Uterus (tissue), 4 donors: ENCODE results near the gene E2F1. TPM values are rescaled to one million over a fixed set of nuclear protein-coding genes. Genes with fewer than 3 reads are reported as not detected.

Source experiments
- DNase-seq, 2 donors: peaks; one replicate each; pipeline ENCODE4 v3.0.0-alpha.2; 2019 to 2020
- H3K27ac ChIP-seq, 2 donors: fragments of 200-600 bp; sonication (generic); 1 replicate in 1 of 2; 2 replicates in 1 of 2; pipeline ENCODE4 v1.5.1; 2016 to 2018
- H3K27me3 ChIP-seq, 2 donors: fragments of 200-600 bp; sonication (generic); one replicate each; pipeline ENCODE4 v1.5.1; 2018 to 2019; ENCODE audit warnings: control low read depth in 1 of 2
- H3K36me3 ChIP-seq, 2 donors: fragments of 200-600 bp; sonication (generic); one replicate each; pipeline ENCODE4 v1.5.1; 2019; ENCODE audit warnings: control low read depth in 1 of 2
- H3K4me1 ChIP-seq, 2 donors: fragments of 200-600 bp; sonication (generic); one replicate each; pipeline ENCODE4 v1.5.1; 2018 to 2019; ENCODE audit warnings: control low read depth in 1 of 2
- H3K4me3 ChIP-seq, 2 donors: fragments of 200-600 bp; sonication (generic); 1 replicate in 1 of 2; 2 replicates in 1 of 2; pipeline ENCODE4 v1.5.1; 2018 to 2019; ENCODE audit warnings: mild to moderate bottlenecking in 1 of 2
- H3K9me3 ChIP-seq, 2 donors: fragments of 200-600 bp; sonication (generic); one replicate each; pipeline ENCODE4 v1.5.1; 2019; ENCODE audit warnings: control low read depth in 1 of 2
- CTCF ChIP-seq, 4 experiments: fragments of 200-600 bp in 2 of 4; fragments of 450-650 bp in 2 of 4; sonication (generic) in 2 of 4; IDR thresholded peaks; one replicate each; pipeline ENCODE4 v1.5.1; 2016 to 2019; ENCODE audit warnings: antibody characterized with exemption in 4 of 4, mild to moderate bottlenecking in 2 of 4, moderate library complexity in 1 of 4
- POLR2A ChIP-seq, 2 donors: fragments of 450-650 bp; IDR thresholded peaks; one replicate each; pipeline ENCODE4 v1.6.1; 2016; ENCODE audit warnings: antibody characterized with exemption in 2 of 2, mild to moderate bottlenecking in 1 of 2, moderate library complexity in 1 of 2
- intact Hi-C: fragments of 100-400 bp; cut with DNase I; formaldehyde crosslinking; loops from one replicate; pipeline ENCODE4 v1.15.1; 2023; ENCODE audit warnings: low total_unique reads
- total RNA-seq, 4 donors: library from RNA; depleted of rRNA in 3 of 4; stranded (reverse); fragments of >200 nt in 3 of 4; gene quantifications; one replicate each; pipeline versions ENCODE4 v1.1.0 to v1.2.4, GENCODE V29; 2014 to 2023
- donor health status: DM: yes; HTN: yes; CAD: no.

E2F1 gene
- total RNA-seq, 4 donors from 2014 or later = 0.51 to 7.3 (median 1.5) TPM; not detected in 1

GRCh38 chr20:33630507-33630906 lies 55.7 kb downstream of the E2F1 start:
- no peak overlapping the region for H3K4me3 ChIP-seq
- DNase-seq = no peak
- H3K36me3 ChIP-seq = no peaks in the 10 kb centered on the region
- intact Hi-C loops = no loop called here
- no peaks in the 10 kb centered on the region for H3K4me1 ChIP-seq
- TF ChIP-seq POLR2A (IDR thresholded peaks at IDR 0.05) (no peak), CTCF (IDR thresholded peaks at IDR 0.05) (no peak)
- no peaks in the 10 kb centered on the region for H3K9me3 ChIP-seq
- H3K27me3 ChIP-seq = no peaks in the 10 kb centered on the region
- H3K27ac ChIP-seq = no peak overlapping the region

- H3K27me3 ChIP-seq = no peaks in the 10 kb centered on the region
- H3K36me3 ChIP-seq = no peaks in the 10 kb centered on the region
- intact Hi-C loops = no loop called here
- TF ChIP-seq POLR2A (IDR thresholded peaks at IDR 0.05) (no peak), CTCF (IDR thresholded peaks at IDR 0.05) (no peak)
- H3K9me3 ChIP-seq = no peaks in the 10 kb centered on the region
- no peak overlapping the region for H3K27ac ChIP-seq
- H3K4me3 ChIP-seq = no peak overlapping the region
- DNase-seq = no peak
- no peaks in the 10 kb centered on the region for H3K4me1 ChIP-seq
Measured at GRCh38 chr20:33629979-33630378, 56.2 kb downstream of the E2F1 start.

GRCh38 chr20:33629533-33629932 lies 56.7 kb downstream of the E2F1 start:
- no peaks in the 10 kb centered on the region for H3K27me3 ChIP-seq
- no peaks in the 10 kb centered on the region for H3K9me3 ChIP-seq
- no peak for DNase-seq
- H3K4me3 ChIP-seq = no peak overlapping the region
- H3K27ac ChIP-seq = no peak overlapping the region
- intact Hi-C loops = no loop called here
- no peak for TF ChIP-seq CTCF (IDR thresholded peaks at IDR 0.05)
- no peak for TF ChIP-seq POLR2A (IDR thresholded peaks at IDR 0.05)
- no peaks in the 10 kb centered on the region for H3K36me3 ChIP-seq
- H3K4me1 ChIP-seq = no peaks in the 10 kb centered on the region

- intact Hi-C loops = no loop called here
- no peaks in the 10 kb centered on the region for H3K9me3 ChIP-seq
- H3K36me3 ChIP-seq = no peaks in the 10 kb centered on the region
Measured at GRCh38 chr20:33627577-33628216, 58.5 kb downstream of the E2F1 start.

GRCh38 chr20:33626190-33626589 lies 60.0 kb downstream of the E2F1 start:
- Histone ChIP-seq H3K27ac (no peak overlapping the region), H3K27me3 (no peaks in the 10 kb centered on the region), H3K4me1 (no peaks in the 10 kb centered on the region), H3K9me3 (no peaks in the 10 kb centered on the region), H3K36me3 (no peaks in the 10 kb centered on the region), H3K4me3 (no peak overlapping the region)
- DNase-seq = no peak
- TF ChIP-seq CTCF (IDR thresholded peaks at IDR 0.05) (no peak), POLR2A (IDR thresholded peaks at IDR 0.05) (no peak)
- intact Hi-C loops = no loop called here

More at GRCh38 chr20:33627577-33628216, 58.5 kb downstream of the E2F1 start:
- H3K4me3 ChIP-seq = no peak overlapping the region
- H3K27me3 ChIP-seq = no peaks in the 10 kb centered on the region
- no peak for TF ChIP-seq POLR2A (IDR thresholded peaks at IDR 0.05)
- no peak for TF ChIP-seq CTCF (IDR thresholded peaks at IDR 0.05)
- H3K4me1 ChIP-seq = no peaks in the 10 kb centered on the region
- DNase-seq = no peak
- H3K27ac ChIP-seq = no peak overlapping the region

Other genes starting within 250 kb of the E2F1 start
- 10 to 100 TPM; 12.3 to 27.6 (median 20.6) TPM for gene SNTA1, start 242.6 kb downstream of the E2F1 start, total RNA-seq
- 10 to 100 TPM; 13.6 to 32.4 (median 24.3) TPM for gene CBFA2T2, start 196.3 kb downstream of the E2F1 start, total RNA-seq
- gene C20orf144, start 24.1 kb downstream of the E2F1 start, total RNA-seq = not detected
- 1 to 10 TPM in 3 of 4 donors, not detected in 1; 1.4 to 4.4 (median 1.9) TPM for gene ACTL10, start 19.4 kb downstream of the E2F1 start, total RNA-seq
- gene NECAB3, start 12.0 kb downstream of the E2F1 start, total RNA-seq = 10 to 100 TPM in 3 of 4 donors, 1 to 10 TPM in 1; 5.6 to 44.3 (median 20.4) TPM
- gene PXMP4, start 33.9 kb upstream of the E2F1 start, total RNA-seq = 10 to 100 TPM in 2 of 4 donors, 1 to 10 TPM in 2; 1.8 to 13.8 (median 10.7) TPM
- gene ZNF341, start 45.6 kb upstream of the E2F1 start, total RNA-seq = 1 to 10 TPM; 1.2 to 3.3 (median 2.7) TPM
- gene CHMP4B, start 125.0 kb upstream of the E2F1 start, total RNA-seq = 10 to 100 TPM; 48.0 to 73.8 (median 57.9) TPM